ENCODE data around the gene AJAP1.

DNA sequence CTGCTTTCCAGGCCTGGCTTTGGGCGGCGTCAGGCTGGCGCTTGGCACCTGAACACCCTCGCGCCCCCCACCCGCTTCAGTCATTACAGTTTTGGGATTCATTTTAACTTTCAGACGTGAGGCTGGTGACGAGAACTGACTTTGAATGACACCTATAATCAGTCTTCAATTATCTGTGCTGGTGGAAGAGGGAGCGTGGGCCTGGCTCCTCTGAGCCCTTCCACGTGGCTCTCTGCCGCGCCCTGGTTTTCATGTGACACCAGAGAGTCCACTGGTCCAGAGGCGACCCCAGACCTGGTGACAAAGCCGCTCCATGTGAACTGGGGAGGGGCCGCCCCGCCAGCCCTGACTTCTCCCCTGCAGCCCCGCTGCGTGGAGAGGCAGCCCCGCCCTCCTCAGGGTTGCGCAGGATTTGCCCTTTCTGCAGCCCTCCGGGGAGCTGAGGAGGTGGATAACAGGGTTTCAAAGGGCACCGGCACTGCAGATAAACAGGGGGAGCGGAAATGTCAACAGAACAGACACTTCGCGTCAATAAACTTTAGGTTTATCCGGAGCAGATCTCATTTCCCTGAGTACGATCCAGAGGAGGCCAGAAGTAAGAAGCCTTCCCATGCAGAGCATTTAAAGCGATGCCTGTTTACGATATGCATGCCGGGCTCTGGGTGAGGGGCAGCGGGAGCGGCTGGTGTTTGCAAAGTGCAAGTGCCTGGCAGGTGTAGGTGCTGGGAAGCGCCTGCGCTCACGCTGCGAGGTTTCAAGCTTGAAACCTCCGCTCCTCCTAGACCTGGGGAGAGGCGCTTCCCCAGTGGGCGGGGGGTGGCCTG lies 56.4 kb downstream of the AJAP1 start:
- TF ChIP-seq, protein P1, sequence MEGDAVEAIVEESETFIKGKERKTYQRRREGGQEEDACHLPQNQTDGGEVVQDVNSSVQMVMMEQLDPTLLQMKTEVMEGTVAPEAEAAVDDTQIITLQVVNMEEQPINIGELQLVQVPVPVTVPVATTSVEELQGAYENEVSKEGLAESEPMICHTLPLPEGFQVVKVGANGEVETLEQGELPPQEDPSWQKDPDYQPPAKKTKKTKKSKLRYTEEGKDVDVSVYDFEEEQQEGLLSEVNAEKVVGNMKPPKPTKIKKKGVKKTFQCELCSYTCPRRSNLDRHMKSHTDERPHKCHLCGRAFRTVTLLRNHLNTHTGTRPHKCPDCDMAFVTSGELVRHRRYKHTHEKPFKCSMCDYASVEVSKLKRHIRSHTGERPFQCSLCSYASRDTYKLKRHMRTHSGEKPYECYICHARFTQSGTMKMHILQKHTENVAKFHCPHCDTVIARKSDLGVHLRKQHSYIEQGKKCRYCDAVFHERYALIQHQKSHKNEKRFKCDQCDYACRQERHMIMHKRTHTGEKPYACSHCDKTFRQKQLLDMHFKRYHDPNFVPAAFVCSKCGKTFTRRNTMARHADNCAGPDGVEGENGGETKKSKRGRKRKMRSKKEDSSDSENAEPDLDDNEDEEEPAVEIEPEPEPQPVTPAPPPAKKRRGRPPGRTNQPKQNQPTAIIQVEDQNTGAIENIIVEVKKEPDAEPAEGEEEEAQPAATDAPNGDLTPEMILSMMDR (IDR thresholded peaks at IDR 0.05; ENCODE audit: insufficient read depth, low read length), result no peak
- TF ChIP-seq, protein P2, sequence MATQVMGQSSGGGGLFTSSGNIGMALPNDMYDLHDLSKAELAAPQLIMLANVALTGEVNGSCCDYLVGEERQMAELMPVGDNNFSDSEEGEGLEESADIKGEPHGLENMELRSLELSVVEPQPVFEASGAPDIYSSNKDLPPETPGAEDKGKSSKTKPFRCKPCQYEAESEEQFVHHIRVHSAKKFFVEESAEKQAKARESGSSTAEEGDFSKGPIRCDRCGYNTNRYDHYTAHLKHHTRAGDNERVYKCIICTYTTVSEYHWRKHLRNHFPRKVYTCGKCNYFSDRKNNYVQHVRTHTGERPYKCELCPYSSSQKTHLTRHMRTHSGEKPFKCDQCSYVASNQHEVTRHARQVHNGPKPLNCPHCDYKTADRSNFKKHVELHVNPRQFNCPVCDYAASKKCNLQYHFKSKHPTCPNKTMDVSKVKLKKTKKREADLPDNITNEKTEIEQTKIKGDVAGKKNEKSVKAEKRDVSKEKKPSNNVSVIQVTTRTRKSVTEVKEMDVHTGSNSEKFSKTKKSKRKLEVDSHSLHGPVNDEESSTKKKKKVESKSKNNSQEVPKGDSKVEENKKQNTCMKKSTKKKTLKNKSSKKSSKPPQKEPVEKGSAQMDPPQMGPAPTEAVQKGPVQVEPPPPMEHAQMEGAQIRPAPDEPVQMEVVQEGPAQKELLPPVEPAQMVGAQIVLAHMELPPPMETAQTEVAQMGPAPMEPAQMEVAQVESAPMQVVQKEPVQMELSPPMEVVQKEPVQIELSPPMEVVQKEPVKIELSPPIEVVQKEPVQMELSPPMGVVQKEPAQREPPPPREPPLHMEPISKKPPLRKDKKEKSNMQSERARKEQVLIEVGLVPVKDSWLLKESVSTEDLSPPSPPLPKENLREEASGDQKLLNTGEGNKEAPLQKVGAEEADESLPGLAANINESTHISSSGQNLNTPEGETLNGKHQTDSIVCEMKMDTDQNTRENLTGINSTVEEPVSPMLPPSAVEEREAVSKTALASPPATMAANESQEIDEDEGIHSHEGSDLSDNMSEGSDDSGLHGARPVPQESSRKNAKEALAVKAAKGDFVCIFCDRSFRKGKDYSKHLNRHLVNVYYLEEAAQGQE (IDR thresholded peaks at IDR 0.05; ENCODE audit: insufficient replicate concordance, low read depth), result no peak
- TF ChIP-seq SPI1 (IDR thresholded peaks at IDR 0.05; ENCODE audit: borderline replicate concordance, low read depth), result no peak
- no peak for TF ChIP-seq POLR2AphosphoS5 (IDR thresholded peaks at IDR 0.05; ENCODE audit: low read depth)
